Urothelium cell line (cell line): Measurements from ENCODE around the gene EID2B.

Experiments
- DNase-seq: peaks from one replicate; pipeline ENCODE4 v3.0.0; 2011; ENCODE audit warnings: low spot score, mixed read lengths
- FAIRE-seq: peaks from 2 replicates; lab custom pipeline; 2011; peaks lifted over from hg19 to GRCh38; lab: Jason Lieb, UNC

Gene EID2B

GRCh38 chr19:39500543-39500942, 32.1 kb downstream of the EID2B start:
- DNase-seq (no peak), FAIRE-seq (no peak)

GRCh38 chr19:39499932-39500331, 32.7 kb downstream of the EID2B start:
- FAIRE-seq (no peak), DNase-seq (no peak)

GRCh38 chr19:39498798-39499642, 33.6 kb downstream of the EID2B start, which contains the start of gene DLL3:
DLL3 (plus strand) TSS chr19:39498947; CDS start chr19:39498975, 28 bp downstream.
- FAIRE-seq (no peak), DNase-seq (no peak)

- DNase-seq, result peak; percentile 38
- no peak for FAIRE-seq
Measured at GRCh38 chr19:39497996-39498797, 34.5 kb downstream of the EID2B start.

GRCh38 chr19:39497701-39497995, 35.0 kb downstream of the EID2B start:
- FAIRE-seq (no peak), DNase-seq (no peak)

GRCh38 chr19:39496063-39496462, 36.6 kb downstream of the EID2B start:
- DNase-seq (no peak), FAIRE-seq (no peak)

- DNase-seq (no peak), FAIRE-seq (no peak)
Measured at GRCh38 chr19:39494661-39495060, 38.0 kb downstream of the EID2B start.

- FAIRE-seq, result no peak
- no peak for DNase-seq
Measured at GRCh38 chr19:39492788-39493187, 39.9 kb downstream of the EID2B start.

- no peak for FAIRE-seq
- DNase-seq, result no peak
Measured at GRCh38 chr19:39492225-39492624, 40.4 kb downstream of the EID2B start.

GRCh38 chr19:39489756-39490155, 42.9 kb downstream of the EID2B start:
- no peak for FAIRE-seq
- no peak for DNase-seq

GRCh38 chr19:39483141-39483540, 49.5 kb downstream of the EID2B start:
- DNase-seq (no peak), FAIRE-seq (no peak)

- no peak for DNase-seq
- FAIRE-seq, result no peak
Measured at GRCh38 chr19:39481676-39482075, 51.0 kb downstream of the EID2B start.

- no peak for FAIRE-seq
Measured at GRCh38 chr19:39481229-39481545, 51.5 kb downstream of the EID2B start.

More at GRCh38 chr19:39481229-39481545, 51.5 kb downstream of the EID2B start:
- DNase-seq, result no peak
